ENCODE measurements around the gene ATPAF1. TPM values are rescaled to one million over a fixed set of nuclear protein-coding genes. Genes with fewer than 3 reads are reported as not detected.

Gene ATPAF1
- total RNA-seq, 2 donors from 2014 or later: 52.2 to 71.3 TPM

- intact Hi-C loops (cut with DNase I): no loop called here
- peaks cover 6% of the 10 kb centered on the region for H3K4me1 ChIP-seq (replicated peaks)
- no peak for TF ChIP-seq POLR2A (IDR thresholded peaks at IDR 0.05)
- TF ChIP-seq CTCF (IDR thresholded peaks at IDR 0.05): no peak
- no peak overlapping the region for H3K4me3 ChIP-seq
- peaks cover 3 to 6% of the 10 kb centered on the region in 2 donors for H3K36me3 ChIP-seq
- DNase-seq (ENCODE audit: low spot score): no peak
- WGBS: 82% methylated on average over 7 of the region's 7 CpGs
- H3K27ac ChIP-seq: no peak overlapping the region
- H3K9me3 ChIP-seq: no peaks in the 10 kb centered on the region
- H3K27me3 ChIP-seq (replicated peaks; ENCODE audit: insufficient read depth): no peaks in the 10 kb centered on the region
Observed at GRCh38 chr1:46607345-46608130, 60.6 kb downstream of the ATPAF1 start.

- Histone ChIP-seq H3K9me3 (no peaks in the 10 kb centered on the region), H3K27me3 (replicated peaks; ENCODE audit: insufficient read depth) (no peaks in the 10 kb centered on the region), H3K36me3 (peaks cover 3 to 6% of the 10 kb centered on the region in 2 donors), H3K27ac (no peak overlapping the region), H3K4me3 (no peak overlapping the region), H3K4me1 (replicated peaks) (peaks cover 6% of the 10 kb centered on the region)
- intact Hi-C loops (cut with DNase I): no loop called here
- no peak for DNase-seq (ENCODE audit: low spot score)
- TF ChIP-seq POLR2AphosphoS5 (IDR thresholded peaks at IDR 0.05): no peak
- no peak for TF ChIP-seq CTCF (IDR thresholded peaks at IDR 0.05)
- no peak for TF ChIP-seq POLR2A (IDR thresholded peaks at IDR 0.05)
- WGBS: 97% methylated on average over 2 of the region's 2 CpGs
Observed at GRCh38 chr1:46606255-46606965, 61.8 kb downstream of the ATPAF1 start.

- no peak for TF ChIP-seq POLR2A (IDR thresholded peaks at IDR 0.05)
- no peak for TF ChIP-seq CTCF (IDR thresholded peaks at IDR 0.05)
- no peak for TF ChIP-seq POLR2AphosphoS5 (IDR thresholded peaks at IDR 0.05)
- DNase-seq (ENCODE audit: low spot score): no peak
- H3K9me3 ChIP-seq: no peaks in the 10 kb centered on the region
- no peak overlapping the region for H3K27ac ChIP-seq
- peaks cover 3 to 6% of the 10 kb centered on the region in 2 donors for H3K36me3 ChIP-seq
- 63% methylated on average over 2 of the region's 2 CpGs for WGBS
- H3K4me3 ChIP-seq: no peak overlapping the region
- peaks cover 6% of the 10 kb centered on the region for H3K4me1 ChIP-seq (replicated peaks)
- intact Hi-C loops (cut with DNase I): no loop called here
- no peaks in the 10 kb centered on the region for H3K27me3 ChIP-seq (replicated peaks; ENCODE audit: insufficient read depth)
Observed at GRCh38 chr1:46605232-46605631, 62.9 kb downstream of the ATPAF1 start.

- WGBS: under 1% methylated on average over 44 of the region's 53 CpGs
- Histone ChIP-seq H3K36me3 (no peaks in the 10 kb centered on the region), H3K9me3 (no peaks in the 10 kb centered on the region), H3K27ac (peak within 1 kb of the TSS; percentile 75), H3K27me3 (replicated peaks; ENCODE audit: insufficient read depth) (no peaks in the 10 kb centered on the region), H3K4me1 (replicated peaks) (peaks cover 6% of the 10 kb centered on the region), H3K4me3 (peak within 1 kb of the TSS; percentile 81 to 85)
- peak; percentile 97 for DNase-seq (ENCODE audit: low spot score)
- intact Hi-C loops (cut with DNase I): loop anchor here (5.0 kb wide), 3 partner anchors 68 to 113 kb away; partner anchors contain the start of genes EFCAB14 and TEX38
- peak; percentile 98 for TF ChIP-seq POLR2A (IDR thresholded peaks at IDR 0.05)
- TF ChIP-seq CTCF (IDR thresholded peaks at IDR 0.05): peak in 1 of 4 experiments; percentile 33
- peak; percentile 99 for TF ChIP-seq POLR2AphosphoS5 (IDR thresholded peaks at IDR 0.05)
Observed at GRCh38 chr1:46603858-46604549, 64.2 kb downstream of the ATPAF1 start, which contains the start of gene MKNK1. TSS of gene MKNK1 (minus strand) at chr1:46604268. CDS start at chr1:46583327, 20,941 bp downstream.

All from prostate gland (tissue), 2 donors.